WERI-Rb-1 (cell line): Measurements from ENCODE around the gene CEP162.
"Not testable (repeated sequence)": the region's sequence is repeated elsewhere in the genome, so short reads cannot be mapped to it uniquely, and the experiment has no call there.

Source experiments
- DNase-seq: peaks from one replicate; pipeline ENCODE4 v3.0.0-alpha.2; 2020
- H3K27ac ChIP-seq: fragments of 250-450 bp; sonication (Bioruptor Pico); 2 replicates; pipeline ENCODE4 v1.5.1; 2020; ENCODE audit warnings: mild to moderate bottlenecking, moderate library complexity
- H3K27me3 ChIP-seq: fragments of 250-450 bp; sonication (Bioruptor Pico); 2 replicates; pipeline ENCODE4 v1.5.1; 2021; ENCODE audit warnings: mild to moderate bottlenecking, low read depth, moderate library complexity; ENCODE audit not compliant: insufficient read depth, severe bottlenecking
- H3K36me3 ChIP-seq: fragments of 250-450 bp; sonication (Bioruptor Pico); 2 replicates; pipeline ENCODE4 v1.5.1; 2020; ENCODE audit warnings: mild to moderate bottlenecking, moderate library complexity
- H3K4me3 ChIP-seq: 2 replicates; pipeline ENCODE4 v1.5.1; 2011; ENCODE audit warnings: low read depth, mild to moderate bottlenecking, control low read depth, low read length
- H3K9me3 ChIP-seq: fragments of 250-450 bp; sonication (Bioruptor Pico); 2 replicates; pipeline ENCODE4 v1.5.1; 2021; ENCODE audit warnings: mild to moderate bottlenecking, moderate library complexity; ENCODE audit not compliant: severe bottlenecking
- CTCF ChIP-seq: IDR thresholded peaks from 2 replicates; pipeline ENCODE4 v1.5.1; 2011; ENCODE audit warnings: low read depth, mild to moderate bottlenecking, control low read depth, inconsistent platforms, low read length

The CEP162 gene

GRCh38 chr6:84204011-84204410 is 23.4 kb downstream of the CEP162 start:
- no peak for DNase-seq
- Histone ChIP-seq H3K36me3 (peaks cover 5% of the 10 kb centered on the region), H3K9me3 (no peaks in the 10 kb centered on the region), H3K27me3 (no peaks in the 10 kb centered on the region), H3K4me3 (no peak overlapping the region), H3K27ac (no peak overlapping the region)
- TF ChIP-seq CTCF = no peak

- H3K4me3 ChIP-seq, DNase-seq, H3K9me3 ChIP-seq, H3K27me3 ChIP-seq, H3K27ac ChIP-seq: not testable (repeated sequence)
- peaks cover 20% of the 10 kb centered on the region for H3K36me3 ChIP-seq
Measured at GRCh38 chr6:84199987-84200386, 27.5 kb downstream of the CEP162 start.

GRCh38 chr6:84197708-84198107 is 29.7 kb downstream of the CEP162 start:
- DNase-seq = no peak
- Histone ChIP-seq H3K9me3 (no peaks in the 10 kb centered on the region), H3K27ac (no peak overlapping the region), H3K27me3 (no peaks in the 10 kb centered on the region), H3K36me3 (peaks cover 29% of the 10 kb centered on the region), H3K4me3 (no peak overlapping the region)
- TF ChIP-seq CTCF = no peak

- H3K36me3 ChIP-seq = peaks cover 39% of the 10 kb centered on the region
- no peaks in the 10 kb centered on the region for H3K27me3 ChIP-seq
- H3K9me3 ChIP-seq = no peaks in the 10 kb centered on the region
- no peak overlapping the region for H3K4me3 ChIP-seq
- TF ChIP-seq CTCF = no peak
- DNase-seq = no peak
- no peak overlapping the region for H3K27ac ChIP-seq
Measured at GRCh38 chr6:84193114-84193708, 34.2 kb downstream of the CEP162 start.

- Histone ChIP-seq H3K27me3 (no peaks in the 10 kb centered on the region), H3K4me3 (no peak overlapping the region), H3K36me3 (peaks cover 35% of the 10 kb centered on the region), H3K9me3 (no peaks in the 10 kb centered on the region), H3K27ac (no peak overlapping the region)
- DNase-seq = no peak
- TF ChIP-seq CTCF = no peak
Measured at GRCh38 chr6:84191802-84192201, 35.6 kb downstream of the CEP162 start.

- H3K27me3 ChIP-seq, DNase-seq, H3K27ac ChIP-seq, H3K4me3 ChIP-seq, H3K9me3 ChIP-seq: not testable (repeated sequence)
- peaks cover 35% of the 10 kb centered on the region for H3K36me3 ChIP-seq
Measured at GRCh38 chr6:84189356-84189755, 38.1 kb downstream of the CEP162 start.

- H3K9me3 ChIP-seq = peaks cover 2% of the 10 kb centered on the region
- H3K36me3 ChIP-seq = peaks cover 11% of the 10 kb centered on the region
- no peak overlapping the region for H3K4me3 ChIP-seq
- H3K27ac ChIP-seq = no peak overlapping the region
- H3K27me3 ChIP-seq = no peaks in the 10 kb centered on the region
- DNase-seq = no peak
- TF ChIP-seq CTCF = no peak
Measured at GRCh38 chr6:84183430-84183829, 44.0 kb downstream of the CEP162 start.
